COR-L47 (cell line): Measurements from ENCODE around the gene OPHN1.
"Not testable (repeated sequence)": the region's sequence is repeated elsewhere in the genome, so short reads cannot be mapped to it uniquely, and the experiment has no call there.

Experiments
- DNase-seq: peaks from one replicate; lab custom pipeline; 2025; lab: John Stamatoyannopoulos, UW

The OPHN1 gene

GRCh38 chrX:68163441-68163840, 269.9 kb downstream of the OPHN1 start:
- DNase-seq = no peak

- DNase-seq = no peak
These were observed 285.4 kb downstream of the OPHN1 start for GRCh38 chrX:68147848-68148247.

GRCh38 chrX:68146054-68146453, 287.2 kb downstream of the OPHN1 start:
- DNase-seq = no peak

- no peak for DNase-seq
These were observed 293.5 kb downstream of the OPHN1 start for GRCh38 chrX:68139791-68140190.

GRCh38 chrX:68133181-68133580, 300.1 kb downstream of the OPHN1 start:
- DNase-seq = no peak

GRCh38 chrX:68132749-68133148, 300.5 kb downstream of the OPHN1 start:
- no peak for DNase-seq

GRCh38 chrX:68121835-68122234, 311.5 kb downstream of the OPHN1 start:
- no peak for DNase-seq

- DNase-seq = no peak
These were observed 311.9 kb downstream of the OPHN1 start for GRCh38 chrX:68121371-68121770.

GRCh38 chrX:68115371-68115770, 317.9 kb downstream of the OPHN1 start:
- no peak for DNase-seq

GRCh38 chrX:68114573-68115129, 318.6 kb downstream of the OPHN1 start:
- DNase-seq = no peak

GRCh38 chrX:68113837-68114572, 319.3 kb downstream of the OPHN1 start:
- no peak for DNase-seq

- DNase-seq = no peak
These were observed 321.0 kb downstream of the OPHN1 start for GRCh38 chrX:68112321-68112720.

GRCh38 chrX:68109162-68109561, 324.1 kb downstream of the OPHN1 start:
- DNase-seq = no peak

GRCh38 chrX:68098431-68098830, 334.9 kb downstream of the OPHN1 start:
- DNase-seq = no peak

GRCh38 chrX:68090266-68090665, 343.0 kb downstream of the OPHN1 start:
- DNase-seq = no peak

GRCh38 chrX:68087526-68087925, 345.8 kb downstream of the OPHN1 start:
- DNase-seq = no peak

- DNase-seq = no peak
These were observed 346.6 kb downstream of the OPHN1 start for GRCh38 chrX:68086709-68087108.

- no peak for DNase-seq
These were observed 348.5 kb downstream of the OPHN1 start for GRCh38 chrX:68084765-68085164.

- no peak for DNase-seq
These were observed 349.8 kb downstream of the OPHN1 start for GRCh38 chrX:68083510-68083909.

- DNase-seq = no peak
These were observed 353.3 kb downstream of the OPHN1 start for GRCh38 chrX:68079961-68080360.

- DNase-seq = not testable (repeated sequence)
These were observed 354.5 kb downstream of the OPHN1 start for GRCh38 chrX:68078801-68079200.

- no peak for DNase-seq
These were observed 355.9 kb downstream of the OPHN1 start for GRCh38 chrX:68077378-68077777.

- no peak for DNase-seq
These were observed 361.3 kb downstream of the OPHN1 start for GRCh38 chrX:68072041-68072440.

GRCh38 chrX:68070119-68070518, 363.2 kb downstream of the OPHN1 start:
- not testable (repeated sequence) for DNase-seq
